Measurements from ENCODE around the gene ATR.
"Not testable (repeated sequence)": the region's sequence is repeated elsewhere in the genome, so short reads cannot be mapped to it uniquely, and the experiment has no call there.

ATR gene

DNA sequence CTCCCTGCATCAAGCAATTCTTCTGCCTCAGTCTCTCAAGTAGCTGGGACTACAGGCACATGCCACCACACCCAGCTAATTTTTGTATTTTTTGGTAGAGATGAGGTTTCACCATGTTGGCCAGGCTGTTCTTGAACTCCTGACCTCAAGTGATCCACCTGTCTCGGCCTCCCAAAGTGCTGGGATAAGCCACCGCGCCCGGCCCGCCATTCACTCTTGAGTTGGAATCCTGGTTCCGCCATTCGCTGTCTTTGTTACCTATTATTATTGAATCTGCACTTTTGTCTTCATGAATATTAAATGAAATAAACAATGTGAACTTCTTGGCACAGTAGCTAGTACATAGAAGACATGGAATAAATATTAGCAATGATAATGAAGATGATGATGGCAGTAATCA lies 13.7 kb upstream of the ATR start:
- DNase-seq: not testable (repeated sequence)

DNA sequence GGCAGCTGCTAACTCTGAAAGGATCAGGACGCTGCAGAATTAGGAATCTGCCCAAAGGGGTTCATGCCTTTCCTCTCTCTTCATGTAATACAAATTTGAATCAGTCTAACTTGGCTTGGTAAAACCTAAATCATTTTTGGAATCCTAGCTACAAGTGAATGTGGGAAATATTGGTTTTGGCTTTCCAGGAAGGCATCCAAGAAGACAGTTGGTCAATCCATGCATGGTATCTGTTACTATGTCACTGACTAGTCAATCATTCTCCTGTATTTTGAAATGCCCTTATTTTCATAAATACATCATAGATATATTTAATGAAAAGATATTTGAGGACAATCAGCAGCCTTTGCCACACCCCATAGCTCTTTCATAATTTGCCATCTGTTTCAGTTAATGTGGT lies 10.2 kb upstream of the ATR start:
- no peak for DNase-seq

DNA sequence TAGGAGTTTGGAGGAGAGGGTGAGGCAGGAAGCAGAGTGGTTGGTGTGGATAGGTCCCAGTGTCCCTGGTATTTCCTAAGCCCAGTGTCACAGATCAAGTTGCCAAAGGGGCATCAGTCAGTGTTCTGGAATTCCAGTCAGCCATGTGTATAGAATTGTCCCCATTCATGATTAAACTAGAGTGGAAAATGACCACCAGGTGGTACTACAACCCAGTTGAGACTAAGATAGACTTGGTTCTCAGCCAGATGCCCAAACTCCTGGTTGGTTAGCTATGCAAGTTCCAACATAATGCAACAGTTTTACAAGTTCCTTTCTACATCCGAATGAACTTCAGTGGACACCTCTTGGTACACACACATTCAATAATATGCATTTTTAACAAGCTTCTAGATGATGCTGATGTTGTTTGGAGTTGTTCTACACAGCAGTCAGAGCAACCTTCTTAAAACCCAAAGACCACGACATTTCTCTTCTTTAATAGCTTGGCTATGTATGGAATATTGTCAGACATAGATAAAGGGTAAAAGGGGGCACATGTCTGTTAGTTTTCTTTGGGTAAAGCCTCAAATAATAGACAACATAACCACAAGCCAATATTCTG lies 8.4 kb upstream of the ATR start:
- no peak for DNase-seq

DNA sequence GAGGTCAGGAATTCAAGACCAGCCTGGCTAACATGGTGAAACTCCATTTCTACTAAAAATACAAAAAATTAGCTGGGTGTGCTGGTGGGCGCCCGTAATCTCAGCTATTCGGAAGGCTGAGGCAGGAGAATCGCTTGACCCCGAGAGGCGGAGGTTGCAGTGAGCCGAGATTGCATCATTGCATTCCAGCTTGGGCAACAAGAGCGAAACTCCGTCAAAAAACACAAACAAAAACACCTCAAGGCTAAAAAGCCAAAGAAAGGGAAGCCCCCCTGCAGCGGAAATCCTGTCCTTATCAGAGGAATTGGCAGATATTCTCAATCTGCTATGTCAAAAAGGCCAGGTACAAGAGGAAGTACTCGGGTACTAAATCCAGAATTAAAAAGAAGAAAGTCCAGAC lies 2.5 kb upstream of the ATR start:
- not testable (repeated sequence) for DNase-seq

DNA sequence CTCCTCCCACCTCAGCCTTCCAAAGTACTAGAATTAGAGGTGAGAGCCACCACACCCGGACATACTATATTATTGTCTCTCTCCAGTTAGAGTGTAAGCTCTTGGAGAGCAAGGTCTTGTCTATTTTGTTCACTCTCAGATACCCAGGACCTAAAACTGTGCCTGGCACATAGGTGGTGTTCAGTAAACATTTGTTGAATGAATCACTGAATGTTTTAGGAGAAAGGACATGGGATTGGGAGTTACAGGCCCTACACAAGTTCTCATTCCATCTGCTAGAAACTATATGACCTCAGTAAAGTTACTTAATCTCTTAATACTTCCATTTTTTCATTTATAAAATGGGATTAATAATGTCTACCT lies 1.5 kb upstream of the ATR start:
- no peak for DNase-seq

DNA sequence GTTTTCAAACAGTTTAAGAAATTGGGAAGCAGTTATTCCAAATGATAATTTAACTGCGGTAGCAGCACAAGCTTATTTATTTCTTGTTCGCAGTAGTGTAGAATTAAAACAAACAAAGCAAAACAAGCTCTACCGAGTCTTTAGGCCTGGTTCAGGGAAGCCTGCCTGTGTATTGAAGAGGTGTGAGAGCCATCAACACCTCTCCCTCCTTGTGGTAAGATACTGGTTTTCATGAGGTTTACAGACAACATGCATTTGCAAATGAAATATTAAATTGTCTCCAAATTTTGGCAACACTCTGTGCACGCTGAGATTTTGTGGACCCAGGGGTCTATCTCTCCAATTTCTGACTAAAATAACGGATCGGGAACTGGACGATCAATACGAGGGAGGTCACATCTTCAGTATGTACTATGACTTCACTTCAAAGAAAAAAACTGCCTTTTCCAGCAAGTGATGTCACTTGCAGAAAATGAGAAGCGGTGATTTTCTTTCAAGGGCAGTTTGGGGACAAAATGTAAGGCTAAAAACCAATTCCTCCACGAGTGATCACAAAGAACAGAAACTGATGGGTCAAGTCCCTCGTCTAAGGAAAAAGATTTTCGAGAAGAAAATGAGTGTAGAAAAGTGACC lies 721 bp downstream of the ATR start:
- DNase-seq: no peak

DNA sequence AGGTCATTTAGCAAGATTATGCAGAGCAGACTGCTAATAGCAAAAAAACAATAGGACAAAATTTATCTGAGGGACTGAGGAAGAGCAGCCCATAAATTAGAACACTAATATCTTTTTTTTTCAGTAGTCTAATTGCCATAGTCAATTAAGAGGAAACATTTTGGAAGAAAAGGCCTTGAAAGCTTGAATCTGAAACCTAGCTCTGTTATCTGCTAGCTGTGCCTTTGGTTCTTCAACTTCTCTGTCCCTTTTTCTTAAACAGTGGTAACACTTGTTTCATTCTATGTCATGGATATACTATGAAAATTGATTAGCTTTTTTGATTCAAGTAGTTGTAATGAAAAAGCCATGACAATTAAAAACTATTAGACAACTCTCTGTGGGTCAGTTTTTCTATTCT lies 1.7 kb downstream of the ATR start:
- no peak for DNase-seq

DNA sequence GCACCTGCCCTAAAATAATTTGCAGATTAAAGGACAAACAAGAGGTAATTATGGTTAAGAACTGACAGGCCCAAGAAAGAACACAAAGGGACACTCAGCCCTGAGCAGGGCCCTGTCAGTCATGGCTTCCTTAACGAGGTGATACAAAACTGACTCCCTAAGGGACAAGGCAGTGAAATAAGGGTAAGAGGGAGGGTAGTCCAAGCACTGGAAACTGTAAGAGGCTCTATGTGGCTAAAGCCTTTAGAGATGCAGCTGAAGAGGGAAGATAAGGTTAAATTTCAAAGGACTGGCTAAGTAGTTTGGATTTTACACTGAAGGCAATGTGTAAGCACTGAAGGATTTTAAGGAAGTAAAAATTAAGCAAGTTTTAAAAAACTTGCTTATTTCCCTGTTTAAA lies 3.9 kb downstream of the ATR start:
- DNase-seq: no peak

DNA sequence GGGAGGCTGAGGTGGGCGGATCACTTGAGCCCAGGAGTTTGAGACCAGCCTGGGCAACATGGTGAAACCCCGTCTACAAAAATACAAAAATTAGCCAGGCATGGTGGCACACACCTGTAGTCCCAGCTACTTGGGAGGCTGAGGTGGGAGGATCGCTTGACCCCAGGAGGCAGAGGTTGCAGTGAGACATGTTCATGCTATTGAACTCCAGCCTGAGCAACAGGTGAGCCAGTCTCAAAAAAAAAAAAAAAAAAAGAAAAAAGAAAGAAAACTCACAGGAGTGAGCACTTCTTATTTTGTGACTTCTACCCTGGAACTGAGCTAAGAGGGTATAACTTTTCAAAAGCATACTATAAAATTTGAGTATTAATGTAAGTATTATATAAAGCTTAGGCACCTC lies 4.3 kb downstream of the ATR start:
- not testable (repeated sequence) for DNase-seq

DNA sequence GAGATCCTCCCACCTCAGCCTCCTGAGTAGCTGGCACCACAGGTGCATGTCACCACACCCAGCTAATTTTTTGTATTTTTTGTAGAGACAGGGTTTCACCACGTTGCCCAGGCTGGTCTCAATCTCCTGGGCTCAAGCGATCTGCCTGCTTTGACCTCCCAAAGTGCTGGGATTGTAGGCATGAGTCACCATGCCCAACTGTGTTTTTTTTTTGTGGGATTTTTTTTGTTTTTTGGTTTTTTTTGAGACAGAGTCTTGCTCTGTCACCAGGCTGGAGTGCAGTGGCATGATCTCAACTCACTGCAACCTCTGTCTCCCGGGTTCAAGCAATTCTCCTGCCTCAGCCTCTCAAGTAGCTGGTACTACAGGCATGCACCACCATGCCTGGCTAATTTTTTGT lies 9.1 kb downstream of the ATR start:
- not testable (repeated sequence) for DNase-seq

DNA sequence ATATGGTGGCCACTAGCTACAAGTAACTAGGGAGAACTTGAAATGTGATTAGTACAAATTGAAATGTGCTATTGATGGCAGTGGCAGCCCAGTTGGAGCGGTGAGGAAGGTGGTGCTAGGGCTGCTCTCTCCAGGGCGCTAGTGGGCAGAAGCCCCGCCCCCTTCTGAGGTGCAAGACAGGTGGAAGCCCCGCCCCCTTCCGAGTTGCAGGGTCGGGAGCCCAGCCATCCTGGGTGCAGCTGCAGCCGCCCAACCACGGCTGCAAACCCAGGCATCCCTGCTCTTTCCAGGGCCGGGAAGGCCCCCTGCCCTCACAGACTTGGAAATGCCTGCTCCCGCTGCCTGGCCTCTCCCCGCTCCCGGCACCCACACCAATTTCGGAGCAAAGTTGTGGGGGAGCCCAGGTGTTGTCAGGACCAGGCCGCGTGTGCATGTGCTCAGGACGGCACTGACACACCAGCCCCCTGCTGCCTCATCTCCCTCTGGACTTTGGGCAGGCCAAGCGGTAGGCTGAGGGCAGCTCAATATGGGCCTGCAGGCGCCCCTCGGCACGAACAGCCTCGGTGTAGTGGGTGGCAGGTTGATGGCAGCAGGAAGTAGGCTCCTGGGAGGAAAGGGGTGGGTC lies 10.0 kb downstream of the ATR start:
- DNase-seq: peak; percentile 18

DNA sequence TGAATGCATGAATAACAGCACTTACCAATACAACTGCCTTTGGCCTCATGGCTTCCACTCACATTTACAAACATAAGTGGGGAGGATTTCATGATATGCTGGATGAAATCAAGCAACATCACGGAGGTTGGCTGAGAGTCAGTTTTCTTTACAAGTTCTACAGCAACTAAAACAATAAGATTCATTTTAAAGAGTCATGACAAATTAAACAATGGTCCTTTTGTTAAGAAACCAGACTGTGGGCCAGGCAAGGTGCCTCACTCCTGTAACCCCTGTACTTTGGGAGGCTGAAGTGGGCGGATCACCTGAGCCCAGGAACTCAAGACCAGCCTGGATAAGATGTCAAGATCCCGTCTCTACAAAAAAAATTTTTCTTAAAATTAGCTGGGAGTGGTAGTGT lies 12.4 kb downstream of the ATR start:
- no peak for DNase-seq

DNA sequence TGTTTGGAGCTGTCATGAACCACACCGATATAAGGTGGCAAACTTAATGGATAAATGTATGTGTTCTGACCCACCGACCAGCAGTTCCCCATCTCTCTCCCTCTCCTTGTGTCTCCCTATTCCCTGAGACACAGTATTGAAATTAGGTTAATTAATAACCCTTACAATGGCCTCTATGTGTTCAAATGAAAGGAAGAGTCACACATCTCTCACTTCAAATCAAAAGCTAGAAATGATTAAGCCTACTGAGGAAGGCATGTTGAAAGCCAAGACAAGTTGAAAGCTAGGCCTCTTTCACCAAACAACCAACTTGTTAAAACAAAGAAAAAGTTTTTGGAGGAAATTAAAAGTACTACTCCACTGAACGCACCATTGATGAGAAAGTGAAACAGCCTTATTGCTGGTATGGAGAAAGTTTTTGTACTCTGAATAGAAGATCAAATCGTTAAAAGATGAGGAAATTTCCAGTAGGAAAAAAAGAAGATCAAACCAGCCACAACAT lies 15.0 kb downstream of the ATR start:
- DNase-seq: no peak

DNA sequence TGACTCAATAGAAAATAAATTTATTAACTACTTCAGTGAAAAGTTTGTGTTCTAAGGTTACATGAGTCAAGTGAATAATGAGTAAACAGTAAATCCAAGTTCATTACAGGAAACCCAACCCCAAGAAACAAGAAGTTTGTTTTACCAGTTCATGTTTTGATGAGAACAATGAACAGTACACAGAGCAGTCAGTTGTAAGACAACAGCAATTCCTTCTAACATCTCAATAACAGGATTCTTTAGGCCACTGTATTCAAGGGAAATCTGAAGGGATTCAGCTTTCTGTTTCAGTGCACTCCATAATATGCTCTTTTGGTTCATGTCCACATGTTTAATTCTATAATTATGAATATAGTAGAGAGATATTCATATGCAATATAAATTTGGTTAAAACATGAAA lies 18.4 kb downstream of the ATR start:
- no peak for DNase-seq

DNA sequence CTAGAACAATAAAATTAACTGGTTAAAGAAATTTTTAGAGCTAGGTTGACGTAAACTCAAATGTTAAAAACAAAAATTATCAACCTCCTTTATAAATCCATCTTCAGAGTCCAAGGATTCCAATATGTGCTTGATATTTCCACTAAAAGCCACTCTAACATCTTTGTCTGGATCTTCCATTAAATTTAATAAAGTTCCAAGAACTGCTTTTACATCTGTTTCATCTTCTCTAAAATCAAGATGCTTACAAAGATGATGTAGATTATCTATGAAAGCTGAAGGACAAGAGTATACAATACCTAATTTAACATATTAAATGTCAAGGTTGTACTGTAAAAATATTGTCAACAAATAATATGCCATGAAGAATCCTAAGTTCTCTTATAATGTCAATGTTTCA lies 24.8 kb downstream of the ATR start:
- no peak for DNase-seq

DNA sequence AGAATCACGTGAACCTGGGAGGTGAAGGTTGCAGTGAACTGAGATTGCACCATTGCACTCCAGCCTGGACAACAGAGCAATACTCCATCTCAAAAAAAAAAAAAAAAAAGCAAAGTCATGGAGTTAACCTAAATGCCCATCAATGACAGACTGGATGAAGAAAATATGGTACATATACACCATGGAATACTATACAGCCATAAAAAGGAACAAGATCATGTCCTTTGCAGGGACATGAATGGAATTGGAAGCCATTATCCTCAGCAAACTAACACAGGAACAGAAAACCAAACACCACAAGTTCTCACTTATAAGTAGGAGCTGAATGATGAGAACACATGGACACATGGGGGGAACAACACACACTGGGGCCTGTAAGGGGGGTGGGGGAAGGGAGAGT lies 26.0 kb downstream of the ATR start:
- not testable (repeated sequence) for DNase-seq

DNA sequence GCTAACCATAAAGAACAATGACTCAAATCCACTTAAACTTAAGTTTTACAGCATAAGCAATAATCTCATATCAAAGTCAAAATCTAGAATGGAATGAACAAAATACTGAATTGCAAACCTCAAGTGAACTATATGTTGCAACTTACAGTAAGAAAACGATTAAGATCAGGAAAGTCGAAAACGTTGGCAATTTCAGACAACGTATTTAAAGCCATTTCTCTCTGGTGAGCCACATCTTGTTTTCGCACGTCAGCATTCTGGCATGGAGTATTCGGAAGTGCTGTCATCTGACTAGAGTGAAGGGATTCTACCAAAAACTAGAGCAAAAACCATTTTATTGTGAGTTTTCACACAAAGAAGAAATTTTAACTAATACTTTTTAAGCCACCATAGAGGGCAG lies 28.5 kb downstream of the ATR start:
- no peak for DNase-seq

DNA sequence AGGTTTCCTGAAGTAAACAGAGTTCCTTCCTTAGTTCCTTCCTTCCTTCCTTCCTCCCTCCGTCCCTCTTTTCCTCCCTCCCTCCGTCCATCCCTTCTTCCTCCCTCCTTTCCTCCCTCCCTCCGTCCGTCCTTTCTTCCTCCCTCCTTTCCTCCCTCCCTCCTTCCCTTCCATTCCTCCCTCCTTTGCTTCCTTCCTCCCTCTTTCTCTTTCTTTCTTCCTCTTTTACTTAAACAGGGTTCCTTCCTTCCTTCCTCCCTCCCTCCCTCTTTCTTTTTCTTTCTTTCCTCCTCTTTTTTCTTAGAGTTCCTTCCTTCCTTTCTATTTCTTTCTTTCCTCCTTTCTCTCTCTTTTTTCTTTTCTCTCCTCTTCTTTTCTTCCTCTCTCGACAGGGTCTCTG lies 35.2 kb downstream of the ATR start:
- no peak for DNase-seq

DNA sequence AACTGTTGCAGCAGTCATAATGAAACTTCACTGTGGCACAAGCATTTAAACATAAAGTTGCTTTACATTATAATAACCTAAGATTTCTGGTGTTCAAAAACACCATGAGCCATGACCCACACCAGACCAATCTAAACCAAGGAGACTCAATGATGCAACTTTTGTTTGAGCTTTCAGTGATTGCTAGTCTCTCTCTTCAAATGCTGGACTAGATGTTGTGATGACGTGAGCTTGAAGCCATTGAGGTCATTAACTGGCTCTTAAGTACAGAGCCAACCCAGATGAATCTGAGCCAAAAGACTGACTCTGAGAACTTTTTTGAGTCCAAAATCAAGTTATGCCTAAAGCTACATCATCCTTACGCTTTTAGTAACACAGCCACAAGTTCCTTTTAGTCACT lies 36.5 kb downstream of the ATR start:
- DNase-seq: no peak

DNA sequence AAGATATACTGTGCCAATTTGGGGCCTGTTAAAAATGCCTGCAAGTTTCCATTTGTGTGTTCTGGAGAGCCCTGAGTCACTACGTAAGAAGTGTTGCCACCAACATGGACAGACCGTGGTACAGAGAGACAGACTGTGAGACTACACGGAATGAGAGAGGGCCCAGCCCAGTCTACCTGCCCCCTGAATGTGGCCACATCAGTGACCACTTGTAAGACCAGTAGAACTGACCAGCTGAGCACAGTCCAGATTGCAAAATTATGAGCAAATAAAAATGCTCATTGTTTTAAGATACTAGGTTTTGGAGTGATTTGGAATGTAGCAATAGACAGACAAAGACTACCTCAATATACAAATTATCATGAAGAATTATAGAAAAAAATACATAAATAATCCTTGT lies 42.0 kb downstream of the ATR start:
- no peak for DNase-seq

DNA sequence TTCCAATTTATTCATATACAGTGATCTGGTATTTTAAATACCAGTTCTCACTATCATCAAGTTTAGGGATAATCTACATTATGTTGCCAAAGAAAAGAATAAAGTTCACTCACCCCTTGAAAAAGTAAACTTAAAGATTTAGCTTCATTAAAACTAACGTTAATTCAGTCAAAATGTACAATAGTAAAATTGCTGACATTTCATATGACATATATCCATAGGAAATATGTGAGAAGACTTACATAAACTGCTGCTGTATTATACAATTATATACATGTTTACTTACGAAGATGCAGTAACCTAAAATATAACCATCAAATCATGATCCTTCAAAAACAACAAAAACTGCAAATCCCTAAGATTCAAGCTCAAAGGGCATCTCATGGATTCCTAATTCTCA lies 44.0 kb downstream of the ATR start:
- DNase-seq: no peak

DNA sequence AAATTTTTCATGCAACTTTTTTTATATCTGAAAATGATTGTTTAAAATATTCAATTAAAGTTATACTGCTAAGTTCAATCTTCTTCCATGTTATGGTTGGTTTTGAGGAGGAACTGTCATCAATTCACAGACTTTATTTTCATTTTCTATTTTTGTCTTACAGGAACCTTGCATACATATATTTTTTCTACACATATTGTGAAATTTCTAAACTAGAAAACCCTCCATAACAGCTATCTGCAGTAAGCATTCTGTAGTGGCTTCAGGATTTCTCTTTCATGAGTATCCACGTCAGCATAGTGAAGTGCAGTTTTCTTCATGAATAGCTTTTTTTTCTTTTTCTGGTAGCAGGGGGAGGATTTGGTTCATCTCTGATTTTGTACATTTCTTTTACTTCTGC lies 48.2 kb downstream of the ATR start:
- DNase-seq: no peak

DNA sequence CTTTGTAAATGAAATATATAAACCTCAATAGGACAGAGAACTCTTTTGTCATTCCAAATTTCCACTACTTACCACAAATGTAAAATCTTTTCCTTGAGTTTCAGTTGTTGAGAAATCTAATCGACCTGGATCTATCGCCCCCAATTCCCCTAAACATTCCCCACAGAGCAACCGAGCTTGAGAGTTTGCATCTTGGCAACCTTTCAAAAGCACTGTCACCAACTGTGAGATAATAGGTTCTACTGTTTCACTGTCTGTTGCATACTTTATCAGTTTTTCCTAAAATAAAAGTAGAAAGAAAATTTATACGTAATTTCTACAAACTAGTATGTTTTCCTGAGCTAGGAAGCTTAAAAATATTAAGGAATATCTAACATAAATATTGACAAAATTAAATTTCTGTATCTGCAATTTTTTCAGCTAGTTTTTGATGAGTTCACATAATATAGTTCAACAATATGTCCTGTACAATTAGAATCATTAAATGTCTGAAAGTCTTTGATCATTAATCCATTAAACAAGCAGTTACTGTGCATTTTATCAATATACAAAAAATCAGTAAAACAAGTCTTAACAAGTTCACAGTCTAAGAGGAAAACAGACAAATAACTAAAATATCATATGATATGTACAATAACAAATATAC lies 54.5 kb downstream of the ATR start:
- no peak for DNase-seq

DNA sequence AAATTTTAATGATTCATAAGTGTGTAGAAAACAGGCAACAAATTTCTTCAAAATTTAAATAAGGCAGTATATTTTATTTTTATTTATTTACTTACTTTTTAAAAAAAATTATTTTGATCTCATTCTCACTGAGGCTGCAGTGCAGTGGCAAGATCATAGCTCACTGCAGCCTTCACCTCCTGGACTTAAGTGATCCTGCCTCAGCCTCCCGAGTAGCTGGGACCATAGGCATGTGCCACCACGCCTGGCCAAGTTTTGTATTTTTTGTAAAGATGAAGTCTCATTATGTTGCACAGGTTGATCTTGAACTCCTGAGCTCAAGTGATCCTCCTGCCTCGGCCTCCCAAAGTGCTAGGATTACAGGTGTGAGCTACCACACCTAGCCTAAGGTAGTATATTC lies 69.5 kb downstream of the ATR start:
- DNase-seq: no peak
